ENCODE measurements around the gene GEMIN8. TPM values are rescaled to one million over a fixed set of nuclear protein-coding genes. Genes with fewer than 3 reads are reported as not detected.

Gene GEMIN8
- total and polyA plus RNA-seq, 2 of the 8 experiments (the other 6 are each of a cell fraction or from before 2014, with no cell fraction given), result 18.2 to 31.4 TPM

DNA sequence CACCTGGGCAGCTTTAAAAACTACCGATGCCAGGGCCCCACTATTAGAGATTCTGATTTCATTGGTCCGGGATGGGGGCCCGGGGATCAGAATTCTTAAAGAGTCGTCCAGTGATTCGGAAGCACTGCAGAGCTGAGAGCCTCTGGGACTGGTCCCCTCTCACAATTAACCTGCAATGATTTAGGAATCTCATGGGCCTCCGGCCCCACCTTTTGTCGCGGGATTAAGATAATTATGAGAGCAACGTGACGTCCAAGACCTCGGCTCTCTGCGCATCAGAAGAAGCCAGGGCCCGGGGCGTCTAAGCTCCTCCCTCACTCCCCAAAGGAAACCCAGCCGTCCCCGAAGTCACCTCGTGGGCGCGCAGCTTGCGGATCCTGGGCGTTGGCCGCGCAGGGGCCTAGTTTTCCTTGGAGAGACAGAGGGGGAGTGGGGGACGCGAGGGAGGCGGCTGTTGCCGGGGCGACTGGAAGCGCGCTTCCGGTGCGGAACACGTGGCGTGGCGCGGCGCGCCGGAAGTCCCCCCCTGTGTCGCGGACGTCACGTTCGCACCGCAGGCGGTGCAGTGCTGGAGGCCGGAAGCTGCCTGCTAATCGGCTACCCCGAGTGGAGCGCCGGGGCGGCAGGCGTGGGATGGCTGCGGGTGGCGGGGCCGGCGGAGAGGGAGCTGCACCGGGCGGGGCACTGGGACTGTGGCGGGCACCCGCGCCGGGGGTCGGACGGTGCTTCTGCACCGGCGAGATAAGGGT lies at the start of gene GEMIN8 (continued):
- TF ChIP-seq, protein P1, sequence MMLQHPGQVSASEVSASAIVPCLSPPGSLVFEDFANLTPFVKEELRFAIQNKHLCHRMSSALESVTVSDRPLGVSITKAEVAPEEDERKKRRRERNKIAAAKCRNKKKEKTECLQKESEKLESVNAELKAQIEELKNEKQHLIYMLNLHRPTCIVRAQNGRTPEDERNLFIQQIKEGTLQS (IDR thresholded peaks at IDR 0.05; ENCODE audit: insufficient read depth, low read depth, low read length), result peak; percentile 51
- no peak for TF ChIP-seq SIRT6 (IDR thresholded peaks at IDR 0.05; ENCODE audit: low read length)
- TF ChIP-seq KDM5A (IDR thresholded peaks at IDR 0.05; ENCODE audit: low read length), result no peak
- TF ChIP-seq SIN3A (conservative IDR thresholded peaks at IDR 0.05 in 1 of 2, IDR thresholded peaks at IDR 0.05 in 1 of 2; ENCODE audit: low read depth in 1 of 2, low read length in 2 of 2), result peak in 1 of 2 experiments; percentile 71; a peak in 2 of 4 replicates
- TF ChIP-seq RBBP5 (IDR thresholded peaks at IDR 0.05; ENCODE audit: borderline replicate concordance, low read depth, low read length), result no peak
- no peak for TF ChIP-seq FOSL1 (IDR thresholded peaks at IDR 0.05; ENCODE audit: insufficient read depth, low read depth, low read length)
- TF ChIP-seq SP4 (IDR thresholded peaks at IDR 0.05; ENCODE audit: low read length), result no peak
- no peak for TF ChIP-seq SP1 (IDR thresholded peaks at IDR 0.05; ENCODE audit: low read depth, low read length)
- TF ChIP-seq SIX5 (IDR thresholded peaks at IDR 0.05; ENCODE audit: low read depth, low read length), result no peak
- TF ChIP-seq CREB1 (IDR thresholded peaks at IDR 0.05), result peak; percentile 92
- TF ChIP-seq KDM1A (IDR thresholded peaks at IDR 0.05; ENCODE audit: borderline replicate concordance, low read length), result no peak
- no peak for TF ChIP-seq BCL11A (IDR thresholded peaks at IDR 0.05; ENCODE audit: low read depth in 2 of 2, low read length in 2 of 2)
- TF ChIP-seq, protein P2, sequence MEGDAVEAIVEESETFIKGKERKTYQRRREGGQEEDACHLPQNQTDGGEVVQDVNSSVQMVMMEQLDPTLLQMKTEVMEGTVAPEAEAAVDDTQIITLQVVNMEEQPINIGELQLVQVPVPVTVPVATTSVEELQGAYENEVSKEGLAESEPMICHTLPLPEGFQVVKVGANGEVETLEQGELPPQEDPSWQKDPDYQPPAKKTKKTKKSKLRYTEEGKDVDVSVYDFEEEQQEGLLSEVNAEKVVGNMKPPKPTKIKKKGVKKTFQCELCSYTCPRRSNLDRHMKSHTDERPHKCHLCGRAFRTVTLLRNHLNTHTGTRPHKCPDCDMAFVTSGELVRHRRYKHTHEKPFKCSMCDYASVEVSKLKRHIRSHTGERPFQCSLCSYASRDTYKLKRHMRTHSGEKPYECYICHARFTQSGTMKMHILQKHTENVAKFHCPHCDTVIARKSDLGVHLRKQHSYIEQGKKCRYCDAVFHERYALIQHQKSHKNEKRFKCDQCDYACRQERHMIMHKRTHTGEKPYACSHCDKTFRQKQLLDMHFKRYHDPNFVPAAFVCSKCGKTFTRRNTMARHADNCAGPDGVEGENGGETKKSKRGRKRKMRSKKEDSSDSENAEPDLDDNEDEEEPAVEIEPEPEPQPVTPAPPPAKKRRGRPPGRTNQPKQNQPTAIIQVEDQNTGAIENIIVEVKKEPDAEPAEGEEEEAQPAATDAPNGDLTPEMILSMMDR (IDR thresholded peaks at IDR 0.05; ENCODE audit: control extremely low read depth in 1 of 3, insufficient read depth in 1 of 3, low read depth in 1 of 3, low read length in 3 of 3), result no peak
- peak; percentile 51 for TF ChIP-seq KDM4A (IDR thresholded peaks at IDR 0.05; ENCODE audit: low read depth, low read length, severe bottlenecking)
- TF ChIP-seq NANOG (IDR thresholded peaks at IDR 0.05; ENCODE audit: insufficient read depth, low read depth, low read length, poor library complexity, severe bottlenecking), result no peak
- TF ChIP-seq BRCA1 (IDR thresholded peaks at IDR 0.05; ENCODE audit: low read depth, low read length), result no peak
- TF ChIP-seq POU5F1 (IDR thresholded peaks at IDR 0.05; ENCODE audit: low read depth, low read length), result no peak
- no peak for TF ChIP-seq NRF1 (IDR thresholded peaks at IDR 0.05; ENCODE audit: low read depth, low read length)
- no peak for TF ChIP-seq CBX8 (IDR thresholded peaks at IDR 0.05; ENCODE audit: borderline replicate concordance, low read depth, low read length)
- TF ChIP-seq BACH1 (IDR thresholded peaks at IDR 0.05; ENCODE audit: low read length), result peak; percentile 50; the same call in 1 of the 2 replicates
- no peak; a peak in 1 of 3 replicates for TF ChIP-seq EP300 (IDR thresholded peaks at IDR 0.05; ENCODE audit: borderline replicate concordance in 1 of 2, low read depth in 2 of 2, low read length in 2 of 2)
- TF ChIP-seq GTF2F1 (IDR thresholded peaks at IDR 0.05; ENCODE audit: borderline replicate concordance, low read depth, low read length), result no peak

All from H1 (cell line).